ENCODE data around the gene LRCH1.
A peak's percentile ranks its signal among the peaks of the same experiment; 100 is the strongest.

Gene LRCH1

DNA sequence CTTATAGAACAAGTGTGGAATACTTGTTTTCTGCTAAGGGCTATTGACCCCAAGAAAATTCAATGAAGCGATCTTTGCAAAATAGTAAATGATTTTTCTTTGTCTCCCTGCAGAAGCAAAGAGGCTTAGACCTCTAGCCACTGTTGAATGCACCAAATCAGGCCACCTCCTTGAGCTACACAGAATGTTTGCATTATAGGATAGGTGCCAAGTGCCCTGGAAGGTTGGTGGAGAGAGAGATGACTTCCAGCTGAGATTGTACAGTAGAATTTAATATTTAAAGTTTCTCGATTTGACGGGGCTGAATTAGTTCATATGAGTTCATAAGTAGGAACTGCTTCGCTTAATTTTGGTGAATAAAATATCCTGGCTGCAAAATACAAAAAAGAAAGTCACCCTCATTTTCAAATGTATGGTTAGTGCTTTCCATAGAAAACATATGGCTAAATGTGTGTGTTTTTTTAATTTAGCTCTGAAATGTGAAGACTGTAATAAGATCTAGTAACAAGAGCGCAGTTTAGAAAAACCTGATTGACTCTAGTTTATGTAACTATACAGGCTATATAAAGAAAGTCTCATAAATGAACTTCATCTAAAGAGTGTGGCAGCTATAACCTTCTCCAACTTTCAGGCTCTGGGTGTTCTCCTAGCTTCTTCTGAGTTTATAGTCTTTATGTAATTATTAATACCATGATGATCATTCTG, 41.6 kb downstream of the LRCH1 start:
- DNase-seq (ENCODE audit: low spot score): peak; percentile 40

DNA sequence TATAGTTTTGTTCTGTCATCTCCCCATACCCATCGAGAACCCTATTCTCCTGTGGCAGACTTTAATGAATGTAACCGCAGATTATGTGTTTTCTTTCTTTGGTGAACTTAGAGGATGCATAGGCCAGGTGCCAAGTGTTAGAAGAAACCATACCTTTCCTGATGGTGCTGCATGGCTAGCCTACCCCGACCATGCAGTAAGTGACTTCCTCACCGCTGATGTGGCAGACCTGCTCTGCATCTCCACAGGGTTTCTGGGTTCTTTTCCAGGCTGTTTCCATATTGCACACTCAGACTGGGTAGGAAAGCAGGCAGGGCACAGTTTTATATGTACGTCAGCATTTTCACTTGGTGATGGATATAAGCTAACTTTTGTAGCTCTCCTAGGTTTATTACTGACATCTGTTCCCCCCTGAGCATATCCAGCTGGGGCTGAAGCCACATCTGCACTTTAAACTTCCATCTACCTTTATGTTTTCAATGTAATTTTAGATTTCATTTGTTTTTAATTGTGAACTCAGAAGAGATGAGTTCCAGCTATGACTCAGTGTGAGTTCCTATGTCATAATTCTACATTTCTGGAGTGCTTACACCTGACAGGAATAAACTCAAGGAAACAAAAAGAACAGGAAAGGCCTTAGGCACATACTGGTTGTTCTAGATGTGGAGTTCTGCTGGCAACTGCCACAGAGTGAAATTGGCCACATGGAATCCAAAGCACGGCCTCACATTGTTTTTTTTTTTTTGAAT, 42.3 kb downstream of the LRCH1 start:
- DNase-seq (ENCODE audit: low spot score): peak; percentile 89

GRCh38 chr13:46595885-46596275, 42.9 kb downstream of the LRCH1 start:
- DNase-seq (ENCODE audit: low spot score): peak; percentile 39

- DNase-seq (ENCODE audit: low spot score): no peak
Observed at GRCh38 chr13:46596466-46596865, 43.5 kb downstream of the LRCH1 start.

- peak; percentile 72 for DNase-seq (ENCODE audit: low spot score)
Observed at GRCh38 chr13:46598140-46598819, 45.3 kb downstream of the LRCH1 start.

- no peak for DNase-seq (ENCODE audit: low spot score)
Observed at GRCh38 chr13:46598820-46599180, 45.8 kb downstream of the LRCH1 start.

DNA sequence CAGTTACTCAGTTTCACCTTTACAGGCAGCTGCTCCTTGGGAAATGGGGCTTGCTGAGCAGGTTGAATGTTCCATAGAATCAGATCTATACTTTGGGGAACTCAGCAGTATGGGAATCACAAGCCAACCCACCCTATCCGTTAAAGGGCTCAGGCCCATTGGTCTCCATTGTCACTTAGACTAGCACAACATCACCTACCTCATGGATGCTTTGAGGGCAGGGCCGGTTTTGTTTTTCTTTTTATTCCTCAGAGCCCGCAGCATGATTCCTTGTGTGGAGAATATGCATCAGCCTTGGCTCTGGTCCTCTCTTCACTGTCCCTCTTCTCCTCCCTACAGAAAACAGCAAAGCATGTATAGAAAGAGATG, 48.0 kb downstream of the LRCH1 start:
- DNase-seq (ENCODE audit: low spot score): no peak

- DNase-seq (ENCODE audit: low spot score): no peak
Observed at GRCh38 chr13:46602531-46602930, 49.6 kb downstream of the LRCH1 start.

- DNase-seq (ENCODE audit: low spot score): peak; percentile 48
Observed at GRCh38 chr13:46603165-46603603, 50.2 kb downstream of the LRCH1 start.

- no peak for DNase-seq (ENCODE audit: low spot score)
Observed at GRCh38 chr13:46604226-46604990, 51.4 kb downstream of the LRCH1 start.

GRCh38 chr13:46605076-46605824, 52.3 kb downstream of the LRCH1 start:
- DNase-seq (ENCODE audit: low spot score): no peak

GRCh38 chr13:46605825-46606554, 53.0 kb downstream of the LRCH1 start:
- DNase-seq (ENCODE audit: low spot score): no peak

GRCh38 chr13:46606970-46607369, 54.0 kb downstream of the LRCH1 start:
- DNase-seq (ENCODE audit: low spot score): no peak

- no peak for DNase-seq (ENCODE audit: low spot score)
Observed at GRCh38 chr13:46607768-46608564, 55.0 kb downstream of the LRCH1 start.

- no peak for DNase-seq (ENCODE audit: low spot score)
Observed at GRCh38 chr13:46609052-46609451, 56.1 kb downstream of the LRCH1 start.

- DNase-seq (ENCODE audit: low spot score): no peak
Observed at GRCh38 chr13:46609726-46610125, 56.8 kb downstream of the LRCH1 start.

DNA sequence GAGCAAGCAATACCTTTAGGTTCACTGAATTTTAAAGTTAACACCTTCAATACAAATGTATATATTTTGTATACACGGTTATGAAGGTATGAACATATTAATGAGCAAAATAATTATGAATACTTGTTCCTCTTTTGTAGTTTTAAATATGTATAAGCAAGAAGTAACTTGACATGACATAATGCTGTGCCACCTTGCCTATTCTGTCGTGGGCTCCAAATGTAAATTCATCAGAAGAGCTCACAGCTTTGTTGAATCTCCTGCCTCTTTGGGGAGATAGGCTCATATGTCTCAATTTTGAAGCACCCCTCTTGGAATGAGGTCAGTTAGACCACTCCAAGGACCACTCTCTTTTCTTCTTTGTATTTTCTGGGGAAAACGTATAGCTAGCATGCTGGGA, 59.3 kb downstream of the LRCH1 start:
- no peak for DNase-seq (ENCODE audit: low spot score)

- DNase-seq (ENCODE audit: low spot score): no peak
Observed at GRCh38 chr13:46613409-46614049, 60.6 kb downstream of the LRCH1 start.

DNA sequence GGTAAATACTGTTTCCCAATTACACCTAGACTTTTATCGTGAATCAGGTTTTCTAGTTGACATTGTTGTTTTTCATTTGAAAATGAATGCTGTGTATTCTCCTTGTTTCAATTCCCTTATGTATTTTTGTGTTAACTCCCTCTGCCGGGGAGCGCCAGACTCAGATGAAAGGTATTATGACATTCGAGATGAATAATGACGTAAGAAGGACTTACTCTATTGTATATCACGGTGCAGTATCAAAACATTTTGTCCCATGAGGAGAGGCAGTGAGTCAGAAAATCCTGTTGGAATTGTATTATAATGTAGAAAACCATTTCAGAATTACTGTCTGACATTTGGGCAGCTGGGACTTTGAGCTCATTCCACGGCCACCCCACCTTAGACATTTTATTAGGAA, 61.6 kb downstream of the LRCH1 start:
- no peak for DNase-seq (ENCODE audit: low spot score)

Measured in NAMALWA (cell line).